ENCODE data around the gene MGAT5. TPM values are rescaled to one million over a fixed set of nuclear protein-coding genes. Genes with fewer than 3 reads are reported as not detected.

MGAT5 gene
- total RNA-seq, 4 donors from 2014 or later, result 32.4 to 65.9 (median 46.6) TPM

DNA sequence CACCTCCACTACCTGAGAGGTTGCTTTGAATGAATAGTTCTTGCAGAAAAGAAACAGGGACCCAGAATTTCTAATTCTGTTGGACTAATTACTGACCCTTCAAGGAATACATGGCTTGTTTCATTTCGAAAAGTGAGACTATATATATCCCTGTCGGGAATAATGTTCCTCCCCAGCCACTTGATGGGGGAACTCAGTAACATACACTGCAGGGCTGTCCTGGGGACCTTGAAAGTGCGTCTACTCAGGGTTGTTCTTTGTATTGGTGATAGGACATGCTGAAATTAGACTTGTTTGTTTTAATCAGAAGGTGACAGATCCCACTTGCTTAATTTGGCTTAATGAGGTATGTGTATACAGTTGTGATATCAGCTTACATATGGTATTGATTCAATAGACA lies 25.5 kb downstream of the MGAT5 start:
- no peak for ATAC-seq
- no peaks in the 10 kb centered on the region for H3K36me3 ChIP-seq
- no peak overlapping the region for H3K27ac ChIP-seq
- 68 to 71% methylated on average over 3 of the region's 3 CpGs for WGBS, 2 donors (ENCODE audit: low coverage in 1 of 2)
- H3K4me1 ChIP-seq, result peaks cover 0 to 4% (median 0%) of the 10 kb centered on the region in 3 donors
- H3K27me3 ChIP-seq, result no peaks in the 10 kb centered on the region
- no peaks in the 10 kb centered on the region for H3K9me3 ChIP-seq
- TF ChIP-seq POLR2AphosphoS5 (IDR thresholded peaks at IDR 0.05) (no peak), EP300 (IDR thresholded peaks at IDR 0.05) (no peak), POLR2A (IDR thresholded peaks at IDR 0.05) (no peak)
- TF ChIP-seq, protein P1, sequence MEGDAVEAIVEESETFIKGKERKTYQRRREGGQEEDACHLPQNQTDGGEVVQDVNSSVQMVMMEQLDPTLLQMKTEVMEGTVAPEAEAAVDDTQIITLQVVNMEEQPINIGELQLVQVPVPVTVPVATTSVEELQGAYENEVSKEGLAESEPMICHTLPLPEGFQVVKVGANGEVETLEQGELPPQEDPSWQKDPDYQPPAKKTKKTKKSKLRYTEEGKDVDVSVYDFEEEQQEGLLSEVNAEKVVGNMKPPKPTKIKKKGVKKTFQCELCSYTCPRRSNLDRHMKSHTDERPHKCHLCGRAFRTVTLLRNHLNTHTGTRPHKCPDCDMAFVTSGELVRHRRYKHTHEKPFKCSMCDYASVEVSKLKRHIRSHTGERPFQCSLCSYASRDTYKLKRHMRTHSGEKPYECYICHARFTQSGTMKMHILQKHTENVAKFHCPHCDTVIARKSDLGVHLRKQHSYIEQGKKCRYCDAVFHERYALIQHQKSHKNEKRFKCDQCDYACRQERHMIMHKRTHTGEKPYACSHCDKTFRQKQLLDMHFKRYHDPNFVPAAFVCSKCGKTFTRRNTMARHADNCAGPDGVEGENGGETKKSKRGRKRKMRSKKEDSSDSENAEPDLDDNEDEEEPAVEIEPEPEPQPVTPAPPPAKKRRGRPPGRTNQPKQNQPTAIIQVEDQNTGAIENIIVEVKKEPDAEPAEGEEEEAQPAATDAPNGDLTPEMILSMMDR (IDR thresholded peaks at IDR 0.05), result no peak
- H3K4me3 ChIP-seq, result no peak overlapping the region

DNA sequence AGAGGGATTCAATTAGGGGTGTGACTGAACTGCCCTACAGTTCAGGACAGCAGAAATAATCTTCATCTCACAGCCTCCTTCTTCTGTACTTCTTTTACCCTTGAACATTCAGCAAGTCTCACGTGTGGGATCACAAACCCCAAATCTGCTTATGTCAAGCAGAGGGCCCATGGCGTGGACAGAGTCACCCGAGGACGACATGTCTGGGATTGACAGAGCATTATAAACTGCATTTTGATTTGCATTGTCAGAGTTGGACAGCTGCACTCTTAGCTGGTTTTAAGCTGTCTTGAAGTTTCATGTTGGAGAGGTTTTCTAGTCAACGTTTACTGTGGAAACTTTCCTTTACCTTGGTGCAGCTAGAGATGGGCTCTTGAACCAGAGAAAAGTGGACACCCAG lies 26.4 kb downstream of the MGAT5 start:
- H3K27me3 ChIP-seq, result no peaks in the 10 kb centered on the region
- no peaks in the 10 kb centered on the region for H3K36me3 ChIP-seq
- H3K4me3 ChIP-seq, result no peak overlapping the region
- TF ChIP-seq POLR2A (IDR thresholded peaks at IDR 0.05) (no peak), EP300 (IDR thresholded peaks at IDR 0.05) (no peak), POLR2AphosphoS5 (IDR thresholded peaks at IDR 0.05) (no peak)
- TF ChIP-seq, protein P1 (IDR thresholded peaks at IDR 0.05), result no peak
- ATAC-seq, result no peak
- 86 to 97% methylated on average over 3 to 4 of the region's 5 CpGs for WGBS, 2 donors (ENCODE audit: low coverage in 1 of 2)
- no peaks in the 10 kb centered on the region for H3K9me3 ChIP-seq
- peaks cover 0 to 4% (median 0%) of the 10 kb centered on the region in 3 donors for H3K4me1 ChIP-seq
- no peak overlapping the region for H3K27ac ChIP-seq

DNA sequence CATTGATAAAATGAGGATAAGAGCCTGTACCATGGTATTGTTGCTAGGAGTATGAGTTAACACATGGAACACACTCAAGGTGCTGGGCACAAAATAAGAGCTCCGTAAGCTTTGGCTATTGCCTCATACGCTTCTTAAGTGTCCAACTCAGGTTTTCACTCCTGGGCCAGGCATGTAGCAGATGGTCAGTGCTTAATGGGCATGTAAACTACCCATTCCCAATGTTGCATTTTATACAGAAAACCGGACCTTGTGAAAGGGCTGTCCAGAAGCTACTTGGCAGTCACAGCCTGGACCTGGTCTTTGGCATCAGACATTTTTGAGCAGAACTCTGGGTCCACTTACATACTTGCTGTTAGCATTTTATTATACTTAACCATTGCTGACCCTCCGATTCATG lies 26.9 kb downstream of the MGAT5 start:
- H3K36me3 ChIP-seq, result no peaks in the 10 kb centered on the region
- H3K4me1 ChIP-seq, result peaks cover 0 to 4% (median 0%) of the 10 kb centered on the region in 3 donors
- H3K27me3 ChIP-seq, result no peaks in the 10 kb centered on the region
- WGBS, 2 donors (ENCODE audit: low coverage in 1 of 2), result 98 to 100% methylated on average over 3 to 4 of the region's 4 CpGs
- H3K9me3 ChIP-seq, result no peaks in the 10 kb centered on the region
- no peak for ATAC-seq
- no peak overlapping the region for H3K27ac ChIP-seq
- H3K4me3 ChIP-seq, result no peak overlapping the region
- TF ChIP-seq POLR2AphosphoS5 (IDR thresholded peaks at IDR 0.05), result no peak
- no peak for TF ChIP-seq POLR2A (IDR thresholded peaks at IDR 0.05)
- no peak for TF ChIP-seq EP300 (IDR thresholded peaks at IDR 0.05)
- TF ChIP-seq, protein P1 (IDR thresholded peaks at IDR 0.05), result no peak

DNA sequence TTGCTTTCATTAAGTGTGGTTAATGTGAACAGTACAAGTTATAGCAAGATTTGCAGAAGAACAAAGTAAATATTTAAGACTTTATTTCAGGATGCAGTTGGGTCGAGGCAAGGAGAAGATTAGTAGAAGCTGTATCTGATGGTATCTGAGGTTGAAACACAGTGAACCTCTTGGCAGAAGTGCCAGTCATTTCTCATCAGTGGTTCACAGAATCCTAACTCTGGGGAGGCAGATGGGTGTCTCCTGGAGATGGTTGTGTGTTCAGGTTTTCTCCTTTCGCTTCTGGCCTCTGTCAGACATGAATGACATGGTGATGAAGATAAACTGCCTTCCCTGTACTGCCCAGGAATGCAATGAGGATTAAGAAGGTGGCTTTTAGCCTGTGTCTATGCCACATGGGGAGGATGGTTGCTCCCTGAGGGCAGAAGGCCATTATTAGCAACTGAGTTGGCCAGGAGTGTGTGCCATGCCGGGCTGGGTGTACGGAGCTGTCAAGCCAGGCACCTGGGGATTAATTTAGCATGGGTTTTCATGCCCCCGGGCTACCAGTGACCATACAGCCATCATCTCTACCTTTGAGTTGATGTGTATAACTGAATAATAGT lies 28.0 kb downstream of the MGAT5 start:
- Histone ChIP-seq H3K4me3 (no peak overlapping the region), H3K9me3 (no peaks in the 10 kb centered on the region), H3K27me3 (no peaks in the 10 kb centered on the region), H3K4me1 (peaks cover 0 to 4% (median 0%) of the 10 kb centered on the region in 3 donors), H3K36me3 (no peaks in the 10 kb centered on the region), H3K27ac (no peak overlapping the region)
- TF ChIP-seq EP300 (IDR thresholded peaks at IDR 0.05), result no peak
- no peak for TF ChIP-seq POLR2AphosphoS5 (IDR thresholded peaks at IDR 0.05)
- WGBS, 2 donors (ENCODE audit: low coverage in 1 of 2), result 100% methylated on average over 1 to 4 of the region's 5 CpGs
- ATAC-seq, result no peak

DNA sequence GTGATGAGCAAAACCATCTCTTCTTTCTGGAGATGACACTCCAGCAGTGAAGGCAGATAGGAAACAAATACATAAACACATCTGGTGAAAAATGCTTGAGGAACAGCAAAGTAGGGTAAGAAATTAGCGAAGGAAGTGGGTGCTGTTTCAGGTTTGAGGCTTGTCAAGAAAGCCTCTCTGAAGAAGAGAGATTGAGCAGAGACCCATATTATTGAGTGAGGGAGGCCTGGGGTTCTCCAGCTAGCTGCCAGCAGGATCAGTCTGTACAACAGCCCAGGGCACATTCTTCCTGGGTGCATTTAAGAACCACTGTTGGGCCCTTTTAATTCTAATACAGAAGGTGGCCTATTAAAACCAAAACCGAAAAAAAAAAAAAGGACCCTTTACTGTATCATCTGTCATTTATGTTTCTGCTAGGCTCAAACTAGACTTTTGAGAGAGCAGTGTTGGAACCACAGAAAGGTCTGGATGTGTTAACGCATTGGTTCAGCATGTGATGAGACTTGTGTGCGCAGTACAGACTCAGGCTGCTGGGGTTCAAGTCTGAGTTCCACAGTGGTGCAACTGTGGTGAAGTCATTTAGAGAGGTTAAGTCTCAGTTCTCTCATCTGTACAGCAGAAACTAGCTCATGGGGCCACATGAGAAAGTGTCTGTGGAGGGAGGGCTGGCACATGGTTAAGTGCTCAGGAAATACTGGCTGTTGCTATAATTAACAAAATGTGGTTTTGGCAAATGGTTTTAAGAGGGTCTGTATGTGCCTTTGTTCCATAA lies 28.9 kb downstream of the MGAT5 start:
- no peaks in the 10 kb centered on the region for H3K27me3 ChIP-seq
- TF ChIP-seq POLR2A (IDR thresholded peaks at IDR 0.05), result no peak
- TF ChIP-seq, protein P1 (IDR thresholded peaks at IDR 0.05), result no peak
- no peak for TF ChIP-seq POLR2AphosphoS5 (IDR thresholded peaks at IDR 0.05)
- no peak for TF ChIP-seq EP300 (IDR thresholded peaks at IDR 0.05)
- no peak overlapping the region for H3K27ac ChIP-seq
- no peaks in the 10 kb centered on the region for H3K9me3 ChIP-seq
- H3K4me1 ChIP-seq, result peaks cover 0 to 4% (median 0%) of the 10 kb centered on the region in 3 donors
- WGBS, 2 donors (ENCODE audit: low coverage in 1 of 2), result 82 to 86% methylated on average over 3 to 4 of the region's 4 CpGs
- H3K4me3 ChIP-seq, result no peak overlapping the region
- no peaks in the 10 kb centered on the region for H3K36me3 ChIP-seq
- no peak for ATAC-seq
